Esophagus muscularis mucosa (tissue), 4 donors: ENCODE data around the gene SNCA. TPM values are rescaled to one million over a fixed set of nuclear protein-coding genes. Genes with fewer than 3 reads are reported as not detected.

Experiments used
- DNase-seq: peaks from one replicate; pipeline ENCODE4 v3.0.0-alpha.2; 2017; ENCODE audit errors: extremely low spot score
- H3K27ac ChIP-seq, 4 donors: fragments of 200-600 bp; sonication (generic); replicated peaks in 1 of 4; 1 replicate in 3 of 4; 2 replicates in 1 of 4; pipeline ENCODE4 v1.5.1; 2016 to 2019; ENCODE audit warnings: mild to moderate bottlenecking in 1 of 4
- H3K27me3 ChIP-seq, 4 donors: fragments of 200-600 bp; sonication (generic); one replicate each; pipeline versions ENCODE4 v1.5.1 to v1.6.0; 2016 to 2019
- H3K36me3 ChIP-seq, 4 donors: fragments of 200-600 bp; sonication (generic); one replicate each; pipeline ENCODE4 v1.5.1; 2016 to 2019
- H3K4me1 ChIP-seq, 4 donors: fragments of 200-600 bp; sonication (generic); one replicate each; pipeline ENCODE4 v1.5.1; 2016 to 2019
- H3K4me3 ChIP-seq, 4 donors: fragments of 200-600 bp; sonication (generic); 1 replicate in 2 of 4; 2 replicates in 2 of 4; pipeline ENCODE4 v1.5.1; 2016 to 2019; ENCODE audit warnings: mild to moderate bottlenecking in 4 of 4, moderate library complexity in 1 of 4
- H3K9me3 ChIP-seq, 4 donors: fragments of 200-600 bp; sonication (generic); 1 replicate in 3 of 4; 2 replicates in 1 of 4; pipeline ENCODE4 v1.5.1; 2016 to 2019
- EP300 ChIP-seq: sonication (generic); formaldehyde crosslinking; IDR thresholded peaks from one replicate; pipeline ENCODE4 v1.6.1; 2017; ENCODE audit warnings: antibody characterized with exemption
- POLR2A ChIP-seq: fragments of 450-650 bp; IDR thresholded peaks from one replicate; pipeline ENCODE4 v1.6.1; 2017; ENCODE audit warnings: antibody characterized with exemption, moderate library complexity, mild to moderate bottlenecking, low read depth
- POLR2AphosphoS5 ChIP-seq, 2 donors: sonication (generic); formaldehyde crosslinking; IDR thresholded peaks; one replicate each; pipeline ENCODE4 v1.6.1; 2017; ENCODE audit warnings: antibody characterized with exemption in 2 of 2
- WGBS: methylation state at CpG from one replicate; pipeline ENCODE4 v1.1.5; 2018; 5-methylcytosine and 5-hydroxymethylcytosine counted together
- intact Hi-C: fragments of 100-400 bp; cut with DNase I; formaldehyde crosslinking; loops from one replicate; pipeline ENCODE4 v1.15.1; 2023
- total RNA-seq, 4 donors: library from RNA; depleted of rRNA; stranded (reverse); fragments of >200 nt; gene quantifications; one replicate each; pipeline versions ENCODE4 v1.1.0 to v1.2.1, GENCODE V29; 2016
- TF ChIP-seq, protein P1 (sequence below), 3 experiments: fragments of 200-600 bp in 2 of 3; fragments of 450-650 bp in 1 of 3; sonication (generic) in 2 of 3; IDR thresholded peaks; one replicate each; pipeline ENCODE4 v1.5.1; 2017 to 2019; ENCODE audit warnings: antibody characterized with exemption in 3 of 3, mild to moderate bottlenecking in 2 of 3, moderate library complexity in 1 of 3

SNCA gene
- total RNA-seq, 4 donors from 2014 or later: 12.9 to 19.7 (median 17.6) TPM

DNA sequence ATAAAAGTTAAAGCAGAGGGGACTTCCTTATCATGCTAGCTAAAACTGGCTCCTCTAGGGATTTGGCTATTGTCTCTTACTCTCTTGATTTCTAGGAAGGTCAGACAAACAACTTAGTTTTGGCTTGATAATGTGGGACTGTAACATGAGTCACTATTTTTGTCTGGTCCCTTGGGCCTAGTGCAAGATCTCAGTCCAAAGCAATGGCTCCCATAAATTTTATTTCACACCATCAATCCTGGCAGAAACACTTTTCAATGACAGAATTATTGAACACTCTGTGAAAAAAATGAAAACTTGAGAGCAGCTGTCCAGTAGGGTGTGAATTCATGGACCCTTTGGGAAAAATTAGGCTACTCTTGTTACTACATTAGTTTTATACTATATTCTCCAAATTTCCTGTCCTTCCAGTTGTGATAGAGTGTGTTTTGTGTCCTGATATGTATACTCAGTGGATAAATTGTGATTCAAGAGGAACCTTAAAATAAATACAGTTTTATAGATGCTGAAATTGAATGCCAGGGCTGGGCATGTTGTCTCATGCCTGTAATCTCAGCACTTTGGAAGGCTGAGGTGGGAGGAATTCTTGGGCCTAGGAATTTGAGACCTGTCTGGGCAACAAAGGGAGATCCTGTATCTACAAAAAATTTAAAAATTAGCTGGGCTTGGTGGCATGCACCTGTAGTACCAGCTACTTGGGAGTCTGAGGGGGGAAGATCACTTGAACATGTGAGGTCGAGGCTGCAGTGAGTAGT lies 10.8 kb upstream of the SNCA start:
- DNase-seq: no peak
- Histone ChIP-seq H3K9me3 (no peaks in the 10 kb centered on the region), H3K36me3 (no peaks in the 10 kb centered on the region), H3K4me3 (no peak overlapping the region), H3K27ac (no peak overlapping the region), H3K27me3 (no peaks in the 10 kb centered on the region), H3K4me1 (no peaks in the 10 kb centered on the region)
- TF ChIP-seq POLR2AphosphoS5 (IDR thresholded peaks at IDR 0.05) (no peak), POLR2A (no peak), EP300 (no peak)
- TF ChIP-seq, protein P1, sequence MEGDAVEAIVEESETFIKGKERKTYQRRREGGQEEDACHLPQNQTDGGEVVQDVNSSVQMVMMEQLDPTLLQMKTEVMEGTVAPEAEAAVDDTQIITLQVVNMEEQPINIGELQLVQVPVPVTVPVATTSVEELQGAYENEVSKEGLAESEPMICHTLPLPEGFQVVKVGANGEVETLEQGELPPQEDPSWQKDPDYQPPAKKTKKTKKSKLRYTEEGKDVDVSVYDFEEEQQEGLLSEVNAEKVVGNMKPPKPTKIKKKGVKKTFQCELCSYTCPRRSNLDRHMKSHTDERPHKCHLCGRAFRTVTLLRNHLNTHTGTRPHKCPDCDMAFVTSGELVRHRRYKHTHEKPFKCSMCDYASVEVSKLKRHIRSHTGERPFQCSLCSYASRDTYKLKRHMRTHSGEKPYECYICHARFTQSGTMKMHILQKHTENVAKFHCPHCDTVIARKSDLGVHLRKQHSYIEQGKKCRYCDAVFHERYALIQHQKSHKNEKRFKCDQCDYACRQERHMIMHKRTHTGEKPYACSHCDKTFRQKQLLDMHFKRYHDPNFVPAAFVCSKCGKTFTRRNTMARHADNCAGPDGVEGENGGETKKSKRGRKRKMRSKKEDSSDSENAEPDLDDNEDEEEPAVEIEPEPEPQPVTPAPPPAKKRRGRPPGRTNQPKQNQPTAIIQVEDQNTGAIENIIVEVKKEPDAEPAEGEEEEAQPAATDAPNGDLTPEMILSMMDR (IDR thresholded peaks at IDR 0.05): no peak
- intact Hi-C loops: no loop called here
- 95% methylated on average over 1 of the region's 1 CpG for WGBS

DNA sequence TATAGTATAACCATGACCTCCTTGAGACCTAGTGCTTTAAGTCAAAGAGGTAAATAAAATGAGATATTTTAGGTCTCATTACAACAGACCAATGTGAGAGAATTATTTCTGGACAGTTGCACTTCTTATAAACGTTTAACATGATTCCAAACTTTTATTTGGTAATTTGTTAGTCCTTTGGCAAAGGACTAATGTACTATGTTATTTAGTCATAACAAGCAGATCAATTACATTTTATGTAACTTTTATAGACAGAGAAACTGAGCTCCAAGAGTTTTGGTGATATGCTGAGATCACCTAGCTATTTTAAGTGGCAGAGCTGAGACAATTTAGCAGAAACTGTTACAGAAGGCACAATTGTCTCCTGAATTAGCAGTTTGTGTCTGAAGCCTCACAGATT lies 2.6 kb upstream of the SNCA start:
- 78% methylated on average over 1 of the region's 1 CpG for WGBS
- Histone ChIP-seq H3K9me3 (no peaks in the 10 kb centered on the region), H3K27me3 (peaks cover 0 to 47% (median 8%) of the 10 kb centered on the region in 4 donors), H3K4me1 (peaks cover 16 to 25% (median 22%) of the 10 kb centered on the region in 4 donors), H3K36me3 (no peaks in the 10 kb centered on the region), H3K27ac (no peak overlapping the region), H3K4me3 (no peak overlapping the region)
- intact Hi-C loops: no loop called here
- DNase-seq: no peak
- TF ChIP-seq, protein P1 (IDR thresholded peaks at IDR 0.05): no peak
- TF ChIP-seq POLR2A (no peak), POLR2AphosphoS5 (IDR thresholded peaks at IDR 0.05) (no peak), EP300 (no peak)

DNA sequence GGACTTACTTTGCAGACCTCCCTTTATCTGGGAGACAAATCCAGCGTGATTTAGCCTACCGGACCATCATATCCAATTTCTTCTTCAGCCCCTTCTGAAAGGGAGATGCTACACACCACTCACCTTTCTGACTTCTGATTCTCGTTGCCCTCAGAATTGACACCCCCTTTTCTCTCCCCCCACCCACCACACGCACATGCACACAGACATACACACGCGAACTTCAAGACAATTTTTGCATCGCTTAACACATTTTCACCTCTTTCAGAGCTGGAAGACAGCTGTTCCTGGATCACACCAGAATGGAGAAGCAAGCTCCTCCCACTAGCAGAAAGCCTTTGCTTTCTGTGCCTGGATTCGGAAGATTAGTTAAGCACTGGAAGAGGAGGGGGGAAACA lies 1.0 kb upstream of the SNCA start:
- Histone ChIP-seq H3K27ac (peak overlapping the region in 3 of 4 donors; percentile 54 to 73 (median 55)), H3K9me3 (no peaks in the 10 kb centered on the region), H3K36me3 (no peaks in the 10 kb centered on the region), H3K4me1 (peaks cover 16 to 25% (median 22%) of the 10 kb centered on the region in 4 donors), H3K27me3 (peaks cover 0 to 47% (median 8%) of the 10 kb centered on the region in 4 donors), H3K4me3 (peak overlapping the region; percentile 63 to 83 (median 66))
- 3% methylated on average over 8 of the region's 8 CpGs for whole genome bisulfite sequencing
- TF ChIP-seq, protein P1 (IDR thresholded peaks at IDR 0.05): no peak
- TF ChIP-seq POLR2AphosphoS5 (IDR thresholded peaks at IDR 0.05) (no peak), EP300 (no peak), POLR2A (no peak)
- no peak for DNase-seq
- intact Hi-C loops: no loop called here

DNA sequence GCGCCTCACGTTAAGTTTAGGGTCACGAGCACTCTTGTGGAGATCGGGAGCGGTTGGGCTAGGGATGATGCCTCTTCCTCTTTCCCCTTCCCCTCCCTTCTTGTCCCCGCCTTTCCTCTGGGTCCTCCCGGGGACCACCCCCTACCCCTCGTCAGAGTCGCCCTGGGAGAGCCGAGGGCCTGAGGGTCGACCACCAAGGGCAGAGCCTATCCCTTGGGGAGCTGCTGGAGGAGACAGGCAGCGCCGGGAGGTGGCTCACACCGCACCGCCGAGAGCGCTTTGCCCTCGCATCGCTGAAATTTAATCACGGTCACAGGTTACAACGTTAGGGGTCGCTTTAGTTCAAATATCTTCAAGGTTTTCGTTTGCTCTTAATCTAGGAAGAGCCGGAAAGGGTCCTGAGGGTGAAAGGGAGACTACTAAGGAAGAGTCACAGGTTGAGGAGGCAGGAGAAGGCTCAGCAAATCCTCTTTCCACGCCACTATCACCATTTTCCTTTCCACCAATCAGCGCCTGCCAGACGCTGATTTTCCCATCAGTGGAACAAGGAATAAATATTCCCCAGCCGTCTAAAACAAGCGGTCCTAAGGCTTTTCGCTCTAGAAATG lies 528 bp upstream of the SNCA start:
- 3% methylated on average over 27 of the region's 30 CpGs for WGBS

More for the DNA sequence above, 528 bp upstream of the SNCA start:
- Histone ChIP-seq H3K9me3 (no peaks in the 10 kb centered on the region), H3K36me3 (no peaks in the 10 kb centered on the region), H3K4me3 (peak overlapping the region; percentile 63 to 83 (median 66)), H3K4me1 (peaks cover 16 to 25% (median 22%) of the 10 kb centered on the region in 4 donors), H3K27ac (peak overlapping the region; percentile 54 to 73 (median 60)), H3K27me3 (peaks cover 0 to 47% (median 8%) of the 10 kb centered on the region in 4 donors)
- no peak for DNase-seq
- intact Hi-C loops: no loop called here
- TF ChIP-seq, protein P1 (IDR thresholded peaks at IDR 0.05): peak in 1 of 3 experiments; percentile 1
- no peak for TF ChIP-seq POLR2A
